ENCODE measurements around the gene PDE8B.

Gene PDE8B

GRCh38 chr5:77181596-77182304, 28.7 kb upstream of the PDE8B start:
- Histone ChIP-seq H3K4me3 (no peak overlapping the region), H3K36me3 (ENCODE audit: insufficient read depth, low read length) (no peaks in the 10 kb centered on the region), H3K9ac (ENCODE audit: insufficient read length) (no peak overlapping the region), H3K27ac (no peak overlapping the region), H3K9me3 (ENCODE audit: low read depth, low read length) (no peaks in the 10 kb centered on the region)
- no peak for DNase-seq (ENCODE audit: low read depth, low spot score)
- TF ChIP-seq POLR2AphosphoS5 (IDR thresholded peaks at IDR 0.05; ENCODE audit: borderline replicate concordance, low read depth, low read length) (no peak), EZH2 (IDR thresholded peaks at IDR 0.05) (no peak), FOXP2 (optimal IDR thresholded peaks at IDR 0.05; ENCODE audit: control extremely low read depth, extremely low read length, insufficient read depth) (no peak)

- Histone ChIP-seq H3K36me3 (ENCODE audit: insufficient read depth, low read length) (no peaks in the 10 kb centered on the region), H3K9ac (ENCODE audit: insufficient read length) (no peak overlapping the region), H3K27ac (no peak overlapping the region), H3K9me3 (ENCODE audit: low read depth, low read length) (no peaks in the 10 kb centered on the region), H3K4me3 (no peak overlapping the region)
- TF ChIP-seq FOXP2 (optimal IDR thresholded peaks at IDR 0.05; ENCODE audit: control extremely low read depth, extremely low read length, insufficient read depth) (no peak), EZH2 (IDR thresholded peaks at IDR 0.05) (no peak), POLR2AphosphoS5 (IDR thresholded peaks at IDR 0.05; ENCODE audit: borderline replicate concordance, low read depth, low read length) (no peak)
- DNase-seq (ENCODE audit: low read depth, low spot score) = no peak
Observed at GRCh38 chr5:77182367-77182766, 28.1 kb upstream of the PDE8B start.

- no peak overlapping the region for H3K9ac ChIP-seq (ENCODE audit: insufficient read length)
- no peaks in the 10 kb centered on the region for H3K36me3 ChIP-seq (ENCODE audit: insufficient read depth, low read length)
- no peak overlapping the region for H3K27ac ChIP-seq
- no peak overlapping the region for H3K4me3 ChIP-seq
- no peak for DNase-seq (ENCODE audit: low read depth, low spot score)
- TF ChIP-seq FOXP2 (optimal IDR thresholded peaks at IDR 0.05; ENCODE audit: control extremely low read depth, extremely low read length, insufficient read depth) (no peak), POLR2AphosphoS5 (IDR thresholded peaks at IDR 0.05; ENCODE audit: borderline replicate concordance, low read depth, low read length) (no peak), EZH2 (IDR thresholded peaks at IDR 0.05) (no peak)
- H3K9me3 ChIP-seq (ENCODE audit: low read depth, low read length) = no peaks in the 10 kb centered on the region
Observed at GRCh38 chr5:77186652-77187370, 23.7 kb upstream of the PDE8B start.

- H3K9ac ChIP-seq (ENCODE audit: insufficient read length) = no peak overlapping the region
- H3K36me3 ChIP-seq (ENCODE audit: insufficient read depth, low read length) = no peaks in the 10 kb centered on the region
Observed at GRCh38 chr5:77189421-77189820, 21.1 kb upstream of the PDE8B start.

GRCh38 chr5:77192441-77193050, 17.9 kb upstream of the PDE8B start:
- no peaks in the 10 kb centered on the region for H3K9me3 ChIP-seq (ENCODE audit: low read depth, low read length)
- no peak overlapping the region for H3K27ac ChIP-seq
- no peak overlapping the region for H3K4me3 ChIP-seq
- H3K9ac ChIP-seq (ENCODE audit: insufficient read length) = no peak overlapping the region
- no peak for TF ChIP-seq POLR2AphosphoS5 (IDR thresholded peaks at IDR 0.05; ENCODE audit: borderline replicate concordance, low read depth, low read length)
- TF ChIP-seq EZH2 (IDR thresholded peaks at IDR 0.05) = no peak
- H3K36me3 ChIP-seq (ENCODE audit: insufficient read depth, low read length) = no peaks in the 10 kb centered on the region
- no peak for DNase-seq (ENCODE audit: low read depth, low spot score)

More at GRCh38 chr5:77189421-77189820, 21.1 kb upstream of the PDE8B start:
- Histone ChIP-seq H3K4me3 (no peak overlapping the region), H3K27ac (no peak overlapping the region), H3K9me3 (ENCODE audit: low read depth, low read length) (no peaks in the 10 kb centered on the region)
- no peak for DNase-seq (ENCODE audit: low read depth, low spot score)
- no peak for TF ChIP-seq POLR2AphosphoS5 (IDR thresholded peaks at IDR 0.05; ENCODE audit: borderline replicate concordance, low read depth, low read length)
- no peak for TF ChIP-seq EZH2 (IDR thresholded peaks at IDR 0.05)
- no peak for TF ChIP-seq FOXP2 (optimal IDR thresholded peaks at IDR 0.05; ENCODE audit: control extremely low read depth, extremely low read length, insufficient read depth)

GRCh38 chr5:77194762-77195161, 15.7 kb upstream of the PDE8B start:
- Histone ChIP-seq H3K9me3 (ENCODE audit: low read depth, low read length) (no peaks in the 10 kb centered on the region), H3K4me3 (no peak overlapping the region), H3K36me3 (ENCODE audit: insufficient read depth, low read length) (no peaks in the 10 kb centered on the region), H3K27ac (no peak overlapping the region), H3K9ac (ENCODE audit: insufficient read length) (no peak overlapping the region)
- TF ChIP-seq EZH2 (IDR thresholded peaks at IDR 0.05) (no peak), FOXP2 (optimal IDR thresholded peaks at IDR 0.05; ENCODE audit: control extremely low read depth, extremely low read length, insufficient read depth) (no peak), POLR2AphosphoS5 (IDR thresholded peaks at IDR 0.05; ENCODE audit: borderline replicate concordance, low read depth, low read length) (no peak)
- DNase-seq (ENCODE audit: low read depth, low spot score) = no peak

GRCh38 chr5:77197840-77198554, 12.5 kb upstream of the PDE8B start:
- Histone ChIP-seq H3K4me3 (no peak overlapping the region), H3K36me3 (ENCODE audit: insufficient read depth, low read length) (no peaks in the 10 kb centered on the region), H3K27ac (no peak overlapping the region), H3K9me3 (ENCODE audit: low read depth, low read length) (no peaks in the 10 kb centered on the region), H3K9ac (ENCODE audit: insufficient read length) (no peak overlapping the region)
- no peak for TF ChIP-seq EZH2 (IDR thresholded peaks at IDR 0.05)
- TF ChIP-seq FOXP2 (optimal IDR thresholded peaks at IDR 0.05; ENCODE audit: control extremely low read depth, extremely low read length, insufficient read depth) = no peak
- no peak for TF ChIP-seq POLR2AphosphoS5 (IDR thresholded peaks at IDR 0.05; ENCODE audit: borderline replicate concordance, low read depth, low read length)
- DNase-seq (ENCODE audit: low read depth, low spot score) = no peak

- TF ChIP-seq EZH2 (IDR thresholded peaks at IDR 0.05) (no peak), POLR2AphosphoS5 (IDR thresholded peaks at IDR 0.05; ENCODE audit: borderline replicate concordance, low read depth, low read length) (no peak), FOXP2 (optimal IDR thresholded peaks at IDR 0.05; ENCODE audit: control extremely low read depth, extremely low read length, insufficient read depth) (no peak)
- Histone ChIP-seq H3K36me3 (ENCODE audit: insufficient read depth, low read length) (no peaks in the 10 kb centered on the region), H3K9me3 (ENCODE audit: low read depth, low read length) (no peaks in the 10 kb centered on the region), H3K27ac (no peak overlapping the region), H3K9ac (ENCODE audit: insufficient read length) (no peak overlapping the region), H3K4me3 (no peak overlapping the region)
- no peak for DNase-seq (ENCODE audit: low read depth, low spot score)
Observed at GRCh38 chr5:77200663-77201062, 9.8 kb upstream of the PDE8B start.

Data from SK-N-MC (cell line).